HCT116 (cell line): ENCODE data around the gene HERC3. TPM values are rescaled to one million over a fixed set of nuclear protein-coding genes. Genes with fewer than 3 reads are reported as not detected.

ENCODE experiments used
- ATAC-seq: fragments of 200-7000 bp; cut with Tn5 transposase; 2 replicates; pipeline ENCODE4 v1.9.1; 2020; ENCODE audit warnings: mild to moderate bottlenecking, moderate library complexity
- BruUV-seq: library from RNA; stranded (reverse); fragments of 400-500 nt; replicated peaks from 2 replicates; lab custom pipeline; 2021; lab: Mats Ljungman, UMichigan
- CTCF ChIA-PET: fragments of 300-600 bp; sonication (Branson Sonifier 250); formaldehyde crosslinking; loops from one replicate; lab custom pipeline; 2021; ENCODE audit warnings: antibody characterized with exemption; lab: Charles Lee
- POLR2A ChIA-PET: fragments of 300-600, 350-600 bp; sonication (Branson Sonifier 250); formaldehyde crosslinking; loops from one replicate; lab custom pipeline; 2021; ENCODE audit warnings: antibody characterized with exemption; lab: Charles Lee
- RAD21 ChIA-PET, 2 experiments: fragments of 300-600 bp; sonication (Branson Sonifier 250); formaldehyde crosslinking; loops; one replicate each; lab custom pipeline; 2023; ENCODE audit warnings: low total read pairs in 2 of 2; ENCODE audit not compliant: uncharacterized antibody in 2 of 2, unreplicated experiment in 2 of 2, low non-redundant PET in 1 of 2; lab: Charles Lee
- DNase-seq: peaks from one replicate; pipeline ENCODE4 v3.0.0-alpha.2; 2010; ENCODE audit warnings: low read depth, low spot score
- H2AFZ ChIP-seq: fragments of 200-600 bp; shearing (Covaris generic), sonication (generic); 2 replicates; pipeline ENCODE4 v1.6.1; 2017; ENCODE audit warnings: low read depth, mixed run types, mixed read lengths, antibody characterized with exemption, low read length; ENCODE audit not compliant: poor library complexity, severe bottlenecking
- H3K27ac ChIP-seq: 2 replicates; pipeline ENCODE4 v1.5.1; 2012; ENCODE audit warnings: low read depth, low read length
- H3K27me3 ChIP-seq: fragments of 200-600 bp; sonication (generic); 2 replicates; pipeline ENCODE4 v1.6.1; 2016; ENCODE audit warnings: mixed run types, low read length, mixed read lengths; ENCODE audit not compliant: insufficient read depth
- H3K36me3 ChIP-seq, 2 experiments: fragments of 200-500 bp in 1 of 2; fragments of 200-600 bp in 1 of 2; sonication (Bioruptor generic) in 1 of 2; sonication (generic) in 1 of 2; 2 replicates each; pipeline versions ENCODE4 v1.5.1 to v1.6.1; 2014 to 2016; ENCODE audit warnings: low read length in 2 of 2, inconsistent platforms in 1 of 2, mixed read lengths in 1 of 2, mixed run types in 1 of 2; ENCODE audit not compliant: insufficient read depth in 2 of 2, control insufficient read depth in 1 of 2
- H3K4me1 ChIP-seq, 2 experiments: fragments of 200-600 bp in 1 of 2; sonication (generic) in 1 of 2; 2 replicates each; pipeline versions ENCODE4 v1.5.1 to v1.6.1; 2012 to 2017; ENCODE audit warnings: low read length in 2 of 2, inconsistent platforms in 1 of 2, mild to moderate bottlenecking in 1 of 2, mixed read lengths in 1 of 2, mixed run types in 1 of 2, moderate library complexity in 1 of 2; ENCODE audit not compliant: insufficient read depth in 2 of 2, control insufficient read depth in 1 of 2
- H3K4me2 ChIP-seq: fragments of 200-600 bp; sonication (generic); 2 replicates; pipeline ENCODE4 v1.6.1; 2017; ENCODE audit warnings: mixed run types, low read length, mixed read lengths
- H3K4me3 ChIP-seq, 2 experiments: fragments of 200-600 bp in 1 of 2; sonication (generic) in 1 of 2; replicated peaks in 1 of 2; 2 replicates each; pipeline ENCODE4 v1.5.1; 2011 to 2016; ENCODE audit warnings: low read length in 2 of 2, control low read depth in 1 of 2, low read depth in 1 of 2, mild to moderate bottlenecking in 1 of 2, mixed read lengths in 1 of 2, mixed run types in 1 of 2
- H3K79me2 ChIP-seq: fragments of 200-600 bp; sonication (generic); 2 replicates; pipeline ENCODE4 v1.6.1; 2017; ENCODE audit warnings: mild to moderate bottlenecking, mixed run types, low read length, moderate library complexity, mixed read lengths; ENCODE audit not compliant: insufficient read depth
- H3K9ac ChIP-seq: fragments of 200-600 bp; sonication (generic); 2 replicates; pipeline ENCODE4 v1.6.1; 2016; ENCODE audit warnings: low read length, mixed read lengths
- H3K9me2 ChIP-seq: fragments of 200-600 bp; sonication (generic), shearing (Covaris generic); 2 replicates; pipeline ENCODE4 v1.6.1; 2017; ENCODE audit warnings: mixed run types, mild to moderate bottlenecking, moderate library complexity; ENCODE audit not compliant: insufficient read depth
- H3K9me3 ChIP-seq, 2 experiments: fragments of 200-500 bp in 1 of 2; fragments of 200-600 bp in 1 of 2; sonication (Bioruptor generic) in 1 of 2; sonication (generic) in 1 of 2; 2 replicates each; pipeline ENCODE4 v1.6.1; 2014 to 2017; ENCODE audit warnings: low read length in 2 of 2, mixed read lengths in 2 of 2, inconsistent platforms in 1 of 2, low read depth in 1 of 2, mild to moderate bottlenecking in 1 of 2, mixed run types in 1 of 2, moderate library complexity in 1 of 2; ENCODE audit not compliant: control insufficient read depth in 1 of 2, insufficient read depth in 1 of 2
- H4K20me1 ChIP-seq: fragments of 200-600 bp; sonication (generic), shearing (Covaris generic); 2 replicates; pipeline ENCODE4 v1.6.1; 2017; ENCODE audit warnings: mixed run types, mild to moderate bottlenecking, moderate library complexity; ENCODE audit not compliant: insufficient read depth
- CBX3 ChIP-seq: IDR thresholded peaks from 2 replicates; pipeline ENCODE4 v1.6.1; 2012; ENCODE audit warnings: low read depth
- CTCF ChIP-seq, 3 experiments: fragments of 200-600 bp in 1 of 3; sonication (generic) in 1 of 3; IDR thresholded peaks in 2 of 3; conservative IDR thresholded peaks in 1 of 3; 2 replicates each; pipeline ENCODE4 v1.5.1; 2012 to 2017; ENCODE audit warnings: low read depth in 2 of 3, low read length in 2 of 3, antibody characterized with exemption in 1 of 3, borderline replicate concordance in 1 of 3, control low read depth in 1 of 3, mild to moderate bottlenecking in 1 of 3, mixed read lengths in 1 of 3, mixed run types in 1 of 3, moderate library complexity in 1 of 3; ENCODE audit not compliant: insufficient read depth in 1 of 3
- EGR1 ChIP-seq: IDR thresholded peaks from 2 replicates; pipeline ENCODE4 v1.6.1; 2012; ENCODE audit warnings: low read depth
- FOSL1 ChIP-seq: IDR thresholded peaks from 2 replicates; pipeline ENCODE4 v1.6.1; 2012; ENCODE audit warnings: low read depth
- POLR2A ChIP-seq: IDR thresholded peaks from 2 replicates; pipeline ENCODE4 v1.7.0; 2011; ENCODE audit warnings: borderline replicate concordance; ENCODE audit not compliant: insufficient read depth, insufficient read length; ENCODE audit errors: extremely low read depth
- RAD21 ChIP-seq: IDR thresholded peaks from 2 replicates; pipeline ENCODE4 v1.6.1; 2012; ENCODE audit warnings: low read depth, mild to moderate bottlenecking
- SRF ChIP-seq: IDR thresholded peaks from 2 replicates; pipeline ENCODE4 v1.6.1; 2012; ENCODE audit warnings: low read depth
- TCF7L2 ChIP-seq: IDR thresholded peaks from 2 replicates; pipeline ENCODE4 v1.7.0; 2011; ENCODE audit warnings: borderline replicate concordance, inconsistent platforms; ENCODE audit not compliant: insufficient read depth, insufficient read length; ENCODE audit errors: extremely low read depth
- ZNF274 ChIP-seq: fragments of 200-500 bp; sonication (Bioruptor generic); IDR thresholded peaks from 2 replicates; pipeline ENCODE4 v1.6.1; 2014; ENCODE audit warnings: mild to moderate bottlenecking, low read depth, low read length, inconsistent platforms
- intact Hi-C: fragments of 100-400 bp; cut with micrococcal nuclease; formaldehyde crosslinking; loops from 2 replicates; pipeline ENCODE4 v1.10.0; 2022
- total RNA-seq: library from RNA; stranded (reverse); gene quantifications from one replicate; pipeline ENCODE4 v1.2.1, GENCODE V29; 2021; ENCODE audit not compliant: unreplicated experiment
- TF ChIP-seq, protein P1 (sequence below): IDR thresholded peaks from 2 replicates; pipeline ENCODE4 v1.6.1; 2011; ENCODE audit warnings: mild to moderate bottlenecking, low read length, moderate library complexity; ENCODE audit not compliant: insufficient replicate concordance; ENCODE audit errors: extremely low read depth

HERC3 gene
- total RNA-seq, 1 experiment from 2014 or later, result 10.8 TPM

DNA sequence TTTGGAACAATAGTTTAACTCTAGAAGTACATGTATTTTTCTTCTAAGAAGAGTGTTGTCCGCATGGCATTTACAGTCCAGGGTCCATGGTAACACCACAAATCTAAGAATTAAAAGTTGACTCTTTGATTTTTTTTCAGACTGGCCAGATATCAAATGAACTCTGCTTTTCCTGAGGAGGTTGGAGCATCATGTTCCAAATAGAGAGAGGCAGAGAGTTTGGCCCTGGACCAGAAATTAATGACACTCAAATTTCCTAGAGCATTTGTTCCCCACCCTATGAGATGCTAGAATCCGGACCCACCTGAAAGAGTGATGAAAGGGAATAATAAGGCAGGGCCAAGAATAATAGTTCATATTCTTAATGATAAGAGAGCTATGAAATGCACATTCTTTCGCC, 152.3 kb downstream of the HERC3 start:
- H3K36me3 ChIP-seq, result peaks cover 0 to 5% of the 10 kb centered on the region in 2 experiments; a peak in 1 of 4 replicates
- intact Hi-C loops, result no loop called here
- RAD21 ChIA-PET, result no interaction called here
- ATAC-seq (no peak), DNase-seq (no peak)
- H3K4me1 ChIP-seq, result no peaks in the 10 kb centered on the region
- no peak overlapping the region for H3K4me2 ChIP-seq
- H4K20me1 ChIP-seq, result no peaks in the 10 kb centered on the region
- H3K9me3 ChIP-seq, result no peaks in the 10 kb centered on the region
- no peak overlapping the region for H3K27ac ChIP-seq
- H3K4me3 ChIP-seq, result no peak overlapping the region
- H2AFZ ChIP-seq, result no peak overlapping the region
- H3K9me2 ChIP-seq, result no peaks in the 10 kb centered on the region
- no peak for TF ChIP-seq FOSL1
- TF ChIP-seq POLR2A, result no peak
- TF ChIP-seq CBX3, result no peak
- no TSS peak for BruUV-seq
- POLR2A ChIA-PET, result no interaction called here
- no peaks in the 10 kb centered on the region for H3K27me3 ChIP-seq
- no peak overlapping the region for H3K9ac ChIP-seq
- H3K79me2 ChIP-seq, result no peaks in the 10 kb centered on the region
- CTCF ChIA-PET, result no interaction called here

DNA sequence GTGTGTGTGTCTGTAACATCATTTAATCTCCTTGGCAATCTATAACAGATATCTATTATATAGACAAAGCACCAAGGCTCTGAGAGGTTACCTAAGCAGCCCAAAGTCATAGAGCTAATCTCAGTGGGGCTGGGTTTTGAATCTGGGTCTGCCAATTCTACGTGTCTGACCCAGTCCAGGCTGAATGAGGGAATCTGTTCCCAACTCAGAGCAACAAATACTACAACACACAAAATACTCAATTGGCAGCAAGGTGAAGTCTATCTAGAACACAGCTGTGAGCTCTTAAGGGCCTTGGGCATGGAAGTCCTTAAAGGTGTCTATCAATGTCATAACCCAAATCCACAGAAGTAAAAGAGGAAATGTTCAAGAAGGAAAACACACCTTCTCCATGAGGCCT, 152.9 kb downstream of the HERC3 start:
- DNase-seq (no peak), ATAC-seq (no peak)
- TF ChIP-seq FOSL1, result no peak
- Histone ChIP-seq H2AFZ (no peak overlapping the region), H3K27ac (no peak overlapping the region), H4K20me1 (no peaks in the 10 kb centered on the region), H3K79me2 (no peaks in the 10 kb centered on the region), H3K4me3 (no peak overlapping the region), H3K27me3 (no peaks in the 10 kb centered on the region), H3K9me2 (no peaks in the 10 kb centered on the region), H3K4me2 (no peak overlapping the region), H3K36me3 (peaks cover 0 to 5% of the 10 kb centered on the region in 2 experiments; a peak in 1 of 4 replicates), H3K9me3 (no peaks in the 10 kb centered on the region), H3K9ac (no peak overlapping the region), H3K4me1 (no peaks in the 10 kb centered on the region)
- ChIA-PET RAD21 (no interaction called here), CTCF (no interaction called here), POLR2A (no interaction called here)
- BruUV-seq, result no TSS peak
- intact Hi-C loops, result no loop called here

DNA sequence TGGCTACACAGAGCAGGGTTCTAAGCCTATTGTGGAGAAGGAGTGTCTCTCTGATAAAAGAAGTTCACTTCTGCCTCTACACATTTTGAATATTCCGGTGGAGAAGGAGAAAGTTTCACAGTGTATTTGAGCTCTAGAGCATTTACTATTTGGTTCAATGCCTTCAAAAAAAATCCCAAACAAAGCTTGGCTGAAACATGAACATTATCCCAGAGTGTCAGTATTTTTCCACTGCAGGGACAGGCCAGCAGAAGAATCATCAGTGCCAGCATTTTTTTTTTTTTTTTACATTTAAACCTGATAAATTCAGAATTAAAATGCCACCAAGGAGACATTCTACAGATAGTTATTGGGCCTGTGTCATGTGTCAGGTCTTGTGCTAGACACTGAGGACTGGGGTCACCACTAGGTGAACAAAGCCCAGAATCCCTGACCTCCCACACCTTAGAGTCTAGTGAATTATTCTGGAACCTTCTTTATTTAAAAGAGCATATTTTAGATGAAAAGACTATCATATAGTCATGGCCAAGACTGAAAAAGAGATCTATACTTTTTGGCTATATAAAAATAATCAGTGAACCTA, 153.4 kb downstream of the HERC3 start:
- intact Hi-C loops, result no loop called here
- ChIA-PET RAD21 (no interaction called here), CTCF (no interaction called here), POLR2A (no interaction called here)
- no peak overlapping the region for H3K4me2 ChIP-seq
- H3K36me3 ChIP-seq, result peaks cover 0 to 5% of the 10 kb centered on the region in 2 experiments; a peak in 1 of 4 replicates
- H3K27ac ChIP-seq, result no peak overlapping the region
- no peaks in the 10 kb centered on the region for H3K27me3 ChIP-seq
- no TSS peak for BruUV-seq
- no peaks in the 10 kb centered on the region for H3K79me2 ChIP-seq
- no peak overlapping the region for H3K9ac ChIP-seq
- no peak for ATAC-seq
- H4K20me1 ChIP-seq, result no peaks in the 10 kb centered on the region
- H3K4me1 ChIP-seq, result no peaks in the 10 kb centered on the region
- no peak overlapping the region for H2AFZ ChIP-seq
- H3K4me3 ChIP-seq, result no peak overlapping the region
- H3K9me3 ChIP-seq, result no peaks in the 10 kb centered on the region
- DNase-seq, result no peak
- H3K9me2 ChIP-seq, result no peaks in the 10 kb centered on the region
- TF ChIP-seq FOSL1, result no peak
- no peak for TF ChIP-seq CTCF (IDR thresholded peaks at IDR 0.05 in 2 of 3, conservative IDR thresholded peaks at IDR 0.05 in 1 of 3; ENCODE audit: borderline replicate concordance in 1 of 3, insufficient read depth in 1 of 3, low read depth in 2 of 3, low read length in 2 of 3)
- TF ChIP-seq, protein P1, sequence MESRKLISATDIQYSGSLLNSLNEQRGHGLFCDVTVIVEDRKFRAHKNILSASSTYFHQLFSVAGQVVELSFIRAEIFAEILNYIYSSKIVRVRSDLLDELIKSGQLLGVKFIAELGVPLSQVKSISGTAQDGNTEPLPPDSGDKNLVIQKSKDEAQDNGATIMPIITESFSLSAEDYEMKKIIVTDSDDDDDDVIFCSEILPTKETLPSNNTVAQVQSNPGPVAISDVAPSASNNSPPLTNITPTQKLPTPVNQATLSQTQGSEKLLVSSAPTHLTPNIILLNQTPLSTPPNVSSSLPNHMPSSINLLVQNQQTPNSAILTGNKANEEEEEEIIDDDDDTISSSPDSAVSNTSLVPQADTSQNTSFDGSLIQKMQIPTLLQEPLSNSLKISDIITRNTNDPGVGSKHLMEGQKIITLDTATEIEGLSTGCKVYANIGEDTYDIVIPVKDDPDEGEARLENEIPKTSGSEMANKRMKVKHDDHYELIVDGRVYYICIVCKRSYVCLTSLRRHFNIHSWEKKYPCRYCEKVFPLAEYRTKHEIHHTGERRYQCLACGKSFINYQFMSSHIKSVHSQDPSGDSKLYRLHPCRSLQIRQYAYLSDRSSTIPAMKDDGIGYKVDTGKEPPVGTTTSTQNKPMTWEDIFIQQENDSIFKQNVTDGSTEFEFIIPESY, result no peak
- no peak for TF ChIP-seq SRF
- no peak for TF ChIP-seq RAD21
- no peak for TF ChIP-seq ZNF274
- TF ChIP-seq EGR1, result no peak
- TF ChIP-seq TCF7L2, result no peak
